ENCODE measurements around the gene SLC22A23. TPM values are rescaled to one million over a fixed set of nuclear protein-coding genes. Genes with fewer than 3 reads are reported as not detected.
A peak's percentile ranks its signal among the peaks of the same experiment; 100 is the strongest.

The SLC22A23 gene
- total and polyA plus RNA-seq, 5 donors from 2014 or later = 0.24 to 6.3 (median 0.71) TPM

DNA sequence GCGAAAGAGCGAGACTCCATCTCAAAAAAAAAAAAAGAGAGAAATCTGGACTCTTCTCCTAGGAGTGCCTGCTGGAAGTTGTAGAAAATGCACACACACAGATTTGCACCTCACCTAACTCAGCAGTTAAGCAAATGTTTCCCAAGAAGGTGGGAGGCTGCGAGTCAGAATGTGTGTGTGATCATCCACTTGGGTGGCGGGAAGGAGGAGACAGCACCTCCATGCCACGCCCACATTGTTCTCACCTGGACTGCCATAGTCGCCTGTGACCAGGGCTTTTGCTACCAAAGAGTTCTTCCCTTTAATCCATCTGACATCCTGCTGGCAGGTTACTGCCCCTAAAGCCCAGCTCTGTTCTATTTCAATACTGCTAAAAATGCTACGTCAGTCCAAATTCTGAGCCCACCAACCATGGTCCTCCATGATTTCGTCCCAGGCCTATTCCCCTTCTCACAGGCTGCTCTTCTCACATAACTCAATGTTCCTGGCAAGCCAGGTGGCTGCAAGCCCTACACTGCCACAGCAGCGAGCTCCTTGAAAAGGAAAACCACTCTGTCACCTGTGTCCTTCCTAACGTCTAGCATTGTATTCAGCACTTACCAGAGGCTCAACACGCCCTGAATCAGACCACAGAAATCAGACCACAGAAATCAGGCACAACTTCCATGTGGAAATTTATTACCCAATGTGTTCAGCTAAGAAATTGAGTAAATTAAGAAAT is 120.6 kb downstream of the SLC22A23 start:
- peaks cover 0 to 17% (median 10%) of the 10 kb centered on the region in 4 donors for H3K4me1 Mint-ChIP-seq
- no peaks in the 10 kb centered on the region for H3K4me1 ChIP-seq (ENCODE audit: control insufficient read depth, insufficient read depth, low read length, poor library complexity, severe bottlenecking)
- no peaks in the 10 kb centered on the region for H3K9me3 ChIP-seq (ENCODE audit: control insufficient read depth in 2 of 2, low read length in 2 of 2)
- H3K4me3 ChIP-seq (ENCODE audit: low read depth, low read length) = no peak overlapping the region
- peaks cover 5% of the 10 kb centered on the region for H3K27me3 ChIP-seq (ENCODE audit: control insufficient read depth, insufficient read depth, low read length)
- no peaks in the 10 kb centered on the region for H3K36me3 Mint-ChIP-seq
- no peak overlapping the region for H3K27ac ChIP-seq (ENCODE audit: insufficient read depth, low read length, poor library complexity, severe bottlenecking)
- no peaks in the 10 kb centered on the region for H3K36me3 ChIP-seq (ENCODE audit: control insufficient read depth, insufficient read depth, low read length)
- peaks cover 21% of the 10 kb centered on the region for H3K27me3 Mint-ChIP-seq
- no peak for ATAC-seq (ENCODE audit: low read depth in 2 of 2)
- H3K27ac Mint-ChIP-seq = peak overlapping the region in 1 of 3 donors; percentile 26
- no peak for DNase-seq
- H3K9me3 Mint-ChIP-seq = no peaks in the 10 kb centered on the region
- no peak overlapping the region for H3K4me3 Mint-ChIP-seq

DNA sequence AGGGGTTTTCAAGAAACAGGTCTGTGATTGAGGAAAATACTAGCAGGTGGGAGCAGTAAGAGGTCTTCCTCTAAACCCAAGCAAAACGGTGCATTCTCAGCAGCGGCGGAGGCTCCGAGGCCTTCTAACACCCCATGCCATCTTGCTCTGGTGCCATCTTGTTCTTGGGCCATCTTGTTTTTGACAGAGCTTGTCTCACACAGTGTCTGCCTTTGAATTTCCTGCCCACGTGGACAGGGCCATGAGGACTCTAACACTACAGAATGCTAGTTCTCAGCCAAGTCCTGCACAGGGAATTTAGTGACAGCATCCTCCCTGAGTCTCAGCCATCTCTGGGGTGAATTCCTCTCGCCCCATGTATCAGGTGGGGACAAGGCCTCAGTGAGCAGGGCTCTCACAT is 121.7 kb downstream of the SLC22A23 start:
- Mint-ChIP-seq H3K36me3 (no peaks in the 10 kb centered on the region), H3K27me3 (peaks cover 20% of the 10 kb centered on the region), H3K4me3 (no peak overlapping the region), H3K9me3 (no peaks in the 10 kb centered on the region), H3K27ac (no peak overlapping the region), H3K4me1 (peaks cover 0 to 17% (median 10%) of the 10 kb centered on the region in 4 donors)
- Histone ChIP-seq H3K9me3 (ENCODE audit: control insufficient read depth in 2 of 2, low read length in 2 of 2) (no peaks in the 10 kb centered on the region), H3K27me3 (ENCODE audit: control insufficient read depth, insufficient read depth, low read length) (peaks cover 5% of the 10 kb centered on the region), H3K36me3 (ENCODE audit: control insufficient read depth, insufficient read depth, low read length) (no peaks in the 10 kb centered on the region), H3K27ac (ENCODE audit: insufficient read depth, low read length, poor library complexity, severe bottlenecking) (no peak overlapping the region), H3K4me1 (ENCODE audit: control insufficient read depth, insufficient read depth, low read length, poor library complexity, severe bottlenecking) (no peaks in the 10 kb centered on the region), H3K4me3 (ENCODE audit: low read depth, low read length) (no peak overlapping the region)
- DNase-seq = no peak
- no peak for ATAC-seq (ENCODE audit: low read depth in 2 of 2)

DNA sequence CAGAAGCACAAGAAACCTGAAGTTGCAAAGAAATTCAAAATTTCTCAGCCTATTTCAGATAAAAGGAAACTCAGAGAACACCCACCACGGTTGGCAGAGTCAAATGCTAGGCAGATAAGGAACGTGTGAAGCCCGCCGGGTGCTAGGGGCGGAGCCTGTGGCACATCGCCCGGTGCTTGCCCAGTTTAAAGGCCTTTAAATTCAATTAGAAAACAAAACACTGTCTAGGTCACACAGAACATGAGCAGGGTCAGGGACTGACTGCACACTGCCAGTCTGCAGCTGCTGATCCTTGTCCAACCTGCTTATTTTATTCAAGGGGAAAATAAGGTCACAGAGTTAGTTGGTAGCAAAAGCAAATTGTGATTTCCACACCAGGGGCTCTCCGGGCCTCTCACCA is 122.3 kb downstream of the SLC22A23 start:
- Mint-ChIP-seq H3K27ac (no peak overlapping the region), H3K4me1 (peaks cover 0 to 17% (median 10%) of the 10 kb centered on the region in 4 donors), H3K4me3 (no peak overlapping the region), H3K9me3 (no peaks in the 10 kb centered on the region), H3K36me3 (no peaks in the 10 kb centered on the region), H3K27me3 (peaks cover 14% of the 10 kb centered on the region)
- Histone ChIP-seq H3K27ac (ENCODE audit: insufficient read depth, low read length, poor library complexity, severe bottlenecking) (no peak overlapping the region), H3K27me3 (ENCODE audit: control insufficient read depth, insufficient read depth, low read length) (peaks cover 5% of the 10 kb centered on the region), H3K9me3 (ENCODE audit: control insufficient read depth in 2 of 2, low read length in 2 of 2) (no peaks in the 10 kb centered on the region), H3K4me1 (ENCODE audit: control insufficient read depth, insufficient read depth, low read length, poor library complexity, severe bottlenecking) (no peaks in the 10 kb centered on the region), H3K4me3 (ENCODE audit: low read depth, low read length) (no peak overlapping the region), H3K36me3 (ENCODE audit: control insufficient read depth, insufficient read depth, low read length) (no peaks in the 10 kb centered on the region)
- ATAC-seq (ENCODE audit: low read depth in 2 of 2) (no peak), DNase-seq (no peak)

DNA sequence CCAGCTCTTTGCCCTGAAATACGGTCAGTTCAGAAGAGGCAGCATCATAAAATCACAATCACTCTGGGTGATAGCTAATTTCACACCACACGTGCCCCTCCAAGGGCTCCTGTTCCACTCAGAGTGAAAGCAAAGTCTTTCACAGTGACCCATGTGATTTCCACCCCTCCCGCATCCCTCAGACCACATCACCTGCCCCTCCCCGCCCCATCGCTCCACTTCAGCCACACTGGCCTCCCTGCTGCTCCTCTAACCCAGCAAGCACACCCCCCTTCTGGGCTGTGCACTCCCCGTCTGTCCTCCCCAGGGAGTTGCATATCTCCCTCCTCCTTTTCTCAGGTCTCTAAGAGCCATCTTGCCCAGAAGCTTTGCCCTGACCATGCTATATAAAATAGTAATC is 123.6 kb downstream of the SLC22A23 start:
- no peaks in the 10 kb centered on the region for H3K9me3 ChIP-seq (ENCODE audit: control insufficient read depth in 2 of 2, low read length in 2 of 2)
- H3K4me3 ChIP-seq (ENCODE audit: low read depth, low read length) = no peak overlapping the region
- H3K27me3 Mint-ChIP-seq = peaks cover 6% of the 10 kb centered on the region
- H3K4me3 Mint-ChIP-seq = no peak overlapping the region
- DNase-seq (no peak), ATAC-seq (ENCODE audit: low read depth in 2 of 2) (no peak)
- no peaks in the 10 kb centered on the region for H3K36me3 ChIP-seq (ENCODE audit: control insufficient read depth, insufficient read depth, low read length)
- no peaks in the 10 kb centered on the region for H3K36me3 Mint-ChIP-seq
- peaks cover 5% of the 10 kb centered on the region for H3K27me3 ChIP-seq (ENCODE audit: control insufficient read depth, insufficient read depth, low read length)
- peaks cover 0 to 8% (median 6%) of the 10 kb centered on the region in 4 donors for H3K4me1 Mint-ChIP-seq
- no peak overlapping the region for H3K27ac ChIP-seq (ENCODE audit: insufficient read depth, low read length, poor library complexity, severe bottlenecking)
- no peak overlapping the region for H3K27ac Mint-ChIP-seq
- H3K4me1 ChIP-seq (ENCODE audit: control insufficient read depth, insufficient read depth, low read length, poor library complexity, severe bottlenecking) = no peaks in the 10 kb centered on the region
- no peaks in the 10 kb centered on the region for H3K9me3 Mint-ChIP-seq

DNA sequence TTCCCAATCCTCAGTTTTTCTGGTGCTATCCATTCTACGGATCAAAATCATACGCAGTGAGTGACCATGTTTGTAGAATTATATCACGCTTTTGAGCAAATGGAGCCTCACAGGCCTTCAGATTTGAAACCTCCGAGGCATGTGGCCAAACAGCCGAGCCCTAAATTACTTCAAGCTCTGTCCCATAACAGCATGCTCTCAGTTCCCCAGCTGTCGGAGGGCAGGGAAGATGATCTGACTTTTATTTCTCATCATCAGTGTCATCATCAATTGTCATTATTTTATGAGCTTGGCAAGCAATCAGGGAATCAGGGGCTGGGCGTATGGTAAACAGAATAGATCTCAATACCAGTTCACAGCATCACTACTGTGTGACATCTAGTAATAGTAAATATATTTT is 124.9 kb downstream of the SLC22A23 start:
- Histone ChIP-seq H3K36me3 (ENCODE audit: control insufficient read depth, insufficient read depth, low read length) (no peaks in the 10 kb centered on the region), H3K27me3 (ENCODE audit: control insufficient read depth, insufficient read depth, low read length) (peaks cover 5% of the 10 kb centered on the region), H3K9me3 (ENCODE audit: control insufficient read depth in 2 of 2, low read length in 2 of 2) (no peaks in the 10 kb centered on the region), H3K27ac (ENCODE audit: insufficient read depth, low read length, poor library complexity, severe bottlenecking) (no peak overlapping the region), H3K4me1 (ENCODE audit: control insufficient read depth, insufficient read depth, low read length, poor library complexity, severe bottlenecking) (no peaks in the 10 kb centered on the region), H3K4me3 (ENCODE audit: low read depth, low read length) (no peak overlapping the region)
- Mint-ChIP-seq H3K4me1 (peaks cover 0 to 2% (median 0%) of the 10 kb centered on the region in 4 donors), H3K4me3 (no peak overlapping the region), H3K36me3 (no peaks in the 10 kb centered on the region), H3K27me3 (peaks cover 6% of the 10 kb centered on the region), H3K9me3 (no peaks in the 10 kb centered on the region), H3K27ac (no peak overlapping the region)
- DNase-seq = no peak
- ATAC-seq (ENCODE audit: low read depth in 2 of 2) = no peak

DNA sequence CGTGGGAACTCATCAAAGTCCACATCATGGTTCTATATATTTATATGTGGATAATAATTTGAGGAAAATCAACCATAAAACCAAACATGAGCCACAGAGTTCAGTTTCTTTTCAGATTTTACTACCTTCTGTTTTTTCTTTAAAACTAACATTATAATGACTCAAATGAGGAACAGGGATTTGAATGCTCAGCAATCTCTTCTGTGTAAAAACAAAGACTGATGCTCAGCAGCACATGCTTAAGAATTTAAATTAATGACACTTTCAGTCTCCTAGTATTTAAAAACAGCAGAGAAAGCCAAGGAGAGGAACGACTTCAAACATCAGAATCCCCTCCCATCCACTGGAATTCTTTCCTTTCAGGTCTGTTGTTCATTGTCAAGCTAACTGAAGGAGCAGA is 125.4 kb downstream of the SLC22A23 start:
- H3K27ac ChIP-seq (ENCODE audit: insufficient read depth, low read length, poor library complexity, severe bottlenecking) = no peak overlapping the region
- Mint-ChIP-seq H3K27me3 (peaks cover 6% of the 10 kb centered on the region), H3K4me3 (no peak overlapping the region), H3K4me1 (peaks cover 0 to 2% (median 0%) of the 10 kb centered on the region in 4 donors), H3K9me3 (no peaks in the 10 kb centered on the region), H3K27ac (no peak overlapping the region), H3K36me3 (no peaks in the 10 kb centered on the region)
- no peaks in the 10 kb centered on the region for H3K36me3 ChIP-seq (ENCODE audit: control insufficient read depth, insufficient read depth, low read length)
- H3K9me3 ChIP-seq (ENCODE audit: control insufficient read depth in 2 of 2, low read length in 2 of 2) = no peaks in the 10 kb centered on the region
- no peak overlapping the region for H3K4me3 ChIP-seq (ENCODE audit: low read depth, low read length)
- H3K27me3 ChIP-seq (ENCODE audit: control insufficient read depth, insufficient read depth, low read length) = peaks cover 5% of the 10 kb centered on the region
- H3K4me1 ChIP-seq (ENCODE audit: control insufficient read depth, insufficient read depth, low read length, poor library complexity, severe bottlenecking) = no peaks in the 10 kb centered on the region
- ATAC-seq (ENCODE audit: low read depth in 2 of 2) (no peak), DNase-seq (no peak)

DNA sequence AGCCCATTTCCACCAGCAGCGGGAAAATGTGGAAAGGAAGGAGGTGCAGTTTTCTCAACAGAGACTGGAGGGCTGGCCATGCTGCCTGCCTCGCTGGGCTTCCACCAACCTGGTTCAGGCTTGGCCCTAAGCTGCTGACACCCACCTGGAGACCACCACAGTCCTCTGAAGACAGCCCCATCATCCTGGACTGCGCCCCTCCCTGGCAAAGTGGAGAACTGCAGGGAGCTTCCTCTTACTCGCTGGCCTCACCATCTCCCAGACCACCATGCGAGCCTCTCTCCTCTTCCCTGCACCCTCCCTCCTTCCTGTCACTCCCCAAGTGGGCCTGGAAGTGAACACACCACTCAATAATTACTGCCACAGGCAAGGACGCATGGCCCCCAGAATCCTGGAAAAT is 126.7 kb downstream of the SLC22A23 start:
- no peaks in the 10 kb centered on the region for H3K36me3 ChIP-seq (ENCODE audit: control insufficient read depth, insufficient read depth, low read length)
- H3K27ac ChIP-seq (ENCODE audit: insufficient read depth, low read length, poor library complexity, severe bottlenecking) = no peak overlapping the region
- H3K27me3 ChIP-seq (ENCODE audit: control insufficient read depth, insufficient read depth, low read length) = peaks cover 5% of the 10 kb centered on the region
- no peaks in the 10 kb centered on the region for H3K9me3 ChIP-seq (ENCODE audit: control insufficient read depth in 2 of 2, low read length in 2 of 2)
- no peaks in the 10 kb centered on the region for H3K36me3 Mint-ChIP-seq
- no peak overlapping the region for H3K4me3 Mint-ChIP-seq
- H3K4me1 ChIP-seq (ENCODE audit: control insufficient read depth, insufficient read depth, low read length, poor library complexity, severe bottlenecking) = no peaks in the 10 kb centered on the region
- H3K27me3 Mint-ChIP-seq = peaks cover 10% of the 10 kb centered on the region
- no peaks in the 10 kb centered on the region for H3K9me3 Mint-ChIP-seq
- no peak overlapping the region for H3K4me3 ChIP-seq (ENCODE audit: low read depth, low read length)
- ATAC-seq (ENCODE audit: low read depth in 2 of 2) (no peak), DNase-seq (no peak)
- peaks cover 0 to 5% (median under 1%) of the 10 kb centered on the region in 4 donors for H3K4me1 Mint-ChIP-seq
- peak overlapping the region in 1 of 3 donors; percentile 51 for H3K27ac Mint-ChIP-seq

DNA sequence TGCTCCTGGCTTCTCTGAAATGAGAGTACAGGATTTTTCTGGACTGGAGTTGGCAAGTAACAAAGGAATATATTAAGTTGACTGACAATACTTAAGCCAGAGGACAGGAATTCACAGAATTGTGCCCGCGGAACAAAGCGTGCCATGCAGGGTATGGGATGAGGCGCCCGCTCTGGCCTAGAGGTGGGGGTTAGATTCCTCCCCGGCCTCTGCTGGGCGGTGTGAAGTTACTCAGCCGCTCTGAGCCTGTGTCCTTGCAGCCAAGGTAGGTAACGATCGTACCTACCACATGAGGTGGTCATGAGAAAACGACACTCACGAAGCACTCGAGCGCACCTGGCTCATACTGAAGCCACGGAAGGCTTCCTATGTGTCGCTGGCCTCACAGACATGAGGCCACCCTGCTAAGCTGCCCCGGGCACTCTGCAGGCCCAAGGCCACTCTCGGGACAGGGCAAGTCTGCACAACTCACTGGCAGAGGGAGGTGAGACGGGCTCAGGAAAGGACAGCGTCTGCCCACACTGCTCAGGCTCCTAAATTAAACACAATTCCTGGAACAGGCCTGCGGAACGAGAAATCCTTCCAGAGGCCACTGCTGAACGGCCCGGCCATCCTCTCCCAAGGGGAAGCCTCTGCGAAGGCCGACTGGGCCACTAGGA is 127.3 kb downstream of the SLC22A23 start:
- Histone ChIP-seq H3K27ac (ENCODE audit: insufficient read depth, low read length, poor library complexity, severe bottlenecking) (no peak overlapping the region), H3K36me3 (ENCODE audit: control insufficient read depth, insufficient read depth, low read length) (no peaks in the 10 kb centered on the region), H3K27me3 (ENCODE audit: control insufficient read depth, insufficient read depth, low read length) (peaks cover 5% of the 10 kb centered on the region), H3K4me3 (ENCODE audit: low read depth, low read length) (no peak overlapping the region), H3K4me1 (ENCODE audit: control insufficient read depth, insufficient read depth, low read length, poor library complexity, severe bottlenecking) (no peaks in the 10 kb centered on the region), H3K9me3 (ENCODE audit: control insufficient read depth in 2 of 2, low read length in 2 of 2) (no peaks in the 10 kb centered on the region)
- ATAC-seq (ENCODE audit: low read depth in 2 of 2) (no peak), DNase-seq (no peak)
- peaks cover 0 to 11% (median 0%) of the 10 kb centered on the region in 4 donors for H3K4me1 Mint-ChIP-seq
- H3K4me3 Mint-ChIP-seq = no peak overlapping the region
- no peaks in the 10 kb centered on the region for H3K9me3 Mint-ChIP-seq
- peaks cover 13% of the 10 kb centered on the region for H3K27me3 Mint-ChIP-seq
- H3K36me3 Mint-ChIP-seq = no peaks in the 10 kb centered on the region
- no peak overlapping the region for H3K27ac Mint-ChIP-seq
